Measurements from ENCODE around the gene LZIC.

LZIC gene

DNA sequence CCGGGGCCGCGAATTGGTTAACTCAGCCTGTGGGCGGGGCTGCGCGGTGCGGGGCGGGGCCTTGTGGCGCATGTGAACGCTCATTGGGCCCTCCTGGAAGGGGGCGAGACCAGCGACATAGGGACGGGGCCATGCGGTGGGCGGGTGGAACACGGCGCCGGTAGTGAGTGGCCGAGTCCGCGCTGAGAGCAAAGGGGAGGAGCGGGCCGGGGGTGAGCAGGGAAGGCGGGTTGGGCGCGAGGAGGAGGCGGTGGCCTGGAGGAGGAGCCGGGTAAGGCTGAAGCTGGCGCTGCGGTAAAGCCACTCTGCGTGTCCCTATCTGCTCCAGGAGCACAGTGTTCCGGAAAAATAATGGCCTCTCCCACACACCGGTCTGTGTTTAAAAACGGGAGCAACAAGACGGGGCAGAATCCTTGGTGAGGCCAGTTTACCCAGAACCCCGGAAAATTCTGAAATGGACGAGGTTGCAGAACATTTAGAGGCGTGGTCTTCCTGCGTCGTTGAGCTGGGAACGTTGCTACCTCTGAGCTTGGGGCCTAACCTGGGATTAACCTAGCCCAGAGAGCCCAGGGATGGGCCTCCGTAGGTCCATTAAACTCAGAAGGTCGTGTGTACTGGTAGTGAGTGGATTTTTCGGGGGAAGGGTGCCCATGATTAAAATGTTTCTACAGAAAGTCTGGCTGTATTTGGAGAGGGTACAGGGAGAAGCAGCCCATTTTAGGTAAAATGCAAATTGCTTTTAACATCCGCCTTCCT lies 32.6 kb downstream of the LZIC start:
- in situ Hi-C loops (cut with MboI; ENCODE audit: low sequenced_read_pairs) = no loop called here

DNA sequence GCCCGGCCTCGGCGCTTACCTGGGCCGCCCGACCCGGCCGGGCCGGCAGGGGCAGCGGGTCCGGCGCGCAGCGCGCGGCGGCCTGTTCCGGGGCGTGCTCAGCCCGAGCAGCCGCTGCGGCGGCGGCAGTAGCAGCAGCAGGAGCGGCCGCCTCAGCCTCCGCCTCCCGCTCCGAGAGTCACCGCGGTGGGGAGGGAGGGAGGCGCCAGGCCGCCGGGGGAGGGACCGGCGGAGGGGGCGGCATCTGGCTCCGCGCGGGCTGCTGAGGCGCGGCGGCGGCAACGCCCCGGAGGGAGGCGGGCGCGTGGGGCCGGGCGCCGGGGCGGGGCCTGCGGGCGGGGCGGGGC lies 33.1 kb downstream of the LZIC start, which contains the start of gene CTNNBIP1:
CTNNBIP1 (minus strand) TSS at position 194 of the 347 bp plus-strand sequence. CDS start 38,205 bp downstream, outside the sequence.
- in situ Hi-C loops (cut with MboI; ENCODE audit: low sequenced_read_pairs) = no loop called here

DNA sequence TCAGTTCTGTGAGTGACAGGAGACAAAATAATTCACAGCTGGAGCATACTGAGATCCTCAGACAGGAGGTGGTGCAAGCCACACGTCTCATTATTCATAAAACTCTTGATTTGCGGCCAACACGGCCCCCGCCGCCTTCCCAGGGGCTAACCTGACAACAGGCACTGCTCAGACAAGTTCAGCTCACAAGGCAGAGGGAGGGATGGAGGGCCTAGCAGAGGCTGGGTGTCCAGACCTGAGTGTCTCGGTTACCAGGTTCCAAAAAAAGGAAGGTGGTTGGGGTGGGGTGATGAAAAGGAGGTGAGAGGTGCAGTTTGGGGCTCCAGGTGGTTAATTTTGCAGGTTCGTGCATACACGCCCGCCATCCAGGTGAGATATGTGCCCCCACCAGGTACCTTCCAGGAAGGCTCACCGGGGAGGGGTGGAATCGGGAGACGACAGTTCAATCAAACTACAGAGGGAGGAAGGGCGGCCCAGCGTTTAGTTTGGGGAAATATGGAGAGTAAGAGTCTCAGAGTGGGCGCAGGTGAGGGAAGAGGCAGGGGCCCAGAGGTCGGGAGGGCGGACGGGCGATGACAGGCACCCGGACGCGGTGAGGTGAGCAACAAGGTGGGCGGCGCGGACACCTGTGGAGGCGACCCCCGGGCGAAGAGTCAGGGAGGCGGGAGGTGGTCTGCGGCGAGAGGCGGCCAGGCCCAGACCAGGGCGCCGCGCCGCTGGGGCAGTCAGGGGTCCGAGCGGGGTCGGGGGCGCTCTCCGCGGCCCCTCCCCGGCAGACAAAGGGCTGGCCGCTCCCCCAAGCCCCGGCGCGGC lies 33.8 kb downstream of the LZIC start:
- in situ Hi-C loops (cut with MboI; ENCODE audit: low sequenced_read_pairs) = no loop called here

DNA sequence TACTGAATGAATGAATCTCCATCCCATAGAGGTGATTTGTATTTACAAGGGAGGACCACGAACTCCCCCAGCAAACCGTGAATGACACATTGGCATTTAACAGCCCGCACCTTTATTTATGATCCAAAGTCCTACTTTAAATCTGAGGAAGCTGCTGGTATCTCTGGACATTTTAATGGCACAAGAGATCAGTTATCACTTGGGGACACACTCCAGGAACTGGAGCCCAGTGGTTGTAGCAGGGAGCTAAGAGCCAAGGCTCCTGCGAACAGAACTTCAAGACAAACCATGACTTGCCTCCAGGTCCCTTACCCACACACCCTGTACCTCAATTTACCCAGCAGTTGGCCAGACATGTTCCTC lies 34.3 kb downstream of the LZIC start:
- in situ Hi-C loops (cut with MboI; ENCODE audit: low sequenced_read_pairs) = no loop called here

DNA sequence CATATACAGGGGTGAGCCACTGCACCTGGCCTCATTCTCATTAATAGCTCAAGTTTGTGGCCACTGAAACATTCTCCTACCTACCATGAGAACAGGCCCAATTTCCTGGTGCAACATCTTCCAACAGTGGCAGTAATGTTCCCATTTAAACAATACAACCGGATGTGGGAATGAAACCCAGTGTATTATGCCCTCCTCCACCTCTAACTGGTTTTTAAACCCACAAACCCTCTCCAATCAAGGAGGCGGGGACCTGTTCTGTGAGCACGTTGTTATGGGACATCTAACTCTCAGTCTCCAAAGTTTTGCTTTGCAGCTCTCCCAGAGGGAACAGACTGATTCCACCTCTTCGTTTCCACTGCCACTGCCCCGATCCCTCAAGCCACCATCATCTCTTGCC lies 35.8 kb downstream of the LZIC start:
- in situ Hi-C loops (cut with MboI; ENCODE audit: low sequenced_read_pairs) = no loop called here

DNA sequence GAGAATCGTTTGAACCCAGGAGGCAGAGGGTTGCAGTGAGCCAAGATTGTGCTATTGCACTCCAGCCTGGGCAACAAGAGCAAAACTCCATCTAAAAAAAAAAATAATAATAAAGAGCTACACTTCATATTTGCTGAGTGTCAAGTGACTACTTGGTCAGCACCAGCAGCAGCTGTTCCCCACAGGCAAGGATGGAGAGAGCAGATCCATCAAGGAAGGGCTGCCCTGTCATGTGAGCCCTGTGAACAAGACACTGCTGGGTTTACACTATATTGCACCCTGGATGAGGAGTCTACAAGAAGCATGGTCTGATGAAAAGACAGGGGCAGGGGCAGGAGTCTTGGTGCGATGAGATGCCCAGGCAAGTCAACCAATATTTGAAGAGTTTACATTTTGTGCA lies 36.7 kb downstream of the LZIC start:
- in situ Hi-C loops (cut with MboI; ENCODE audit: low sequenced_read_pairs) = no loop called here

DNA sequence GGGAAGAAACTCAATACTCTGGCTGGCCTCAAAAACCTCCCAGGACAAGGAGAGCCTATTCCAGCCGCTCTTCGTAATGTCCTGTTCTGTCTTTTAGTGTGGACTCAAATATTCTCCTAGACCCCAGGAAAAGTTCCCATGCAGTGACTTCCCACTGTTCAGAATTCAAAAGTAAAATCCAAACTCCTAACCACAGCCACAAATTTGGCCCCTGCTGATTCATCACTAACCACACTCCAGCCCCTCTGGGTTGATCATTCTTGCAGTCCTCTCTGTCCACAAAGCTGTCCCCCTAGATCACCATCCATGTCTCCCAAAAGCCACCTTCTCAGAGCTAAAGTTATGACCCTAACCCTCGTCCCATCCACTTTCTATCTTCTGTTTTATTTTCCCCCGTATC lies 38.2 kb downstream of the LZIC start:
- in situ Hi-C loops (cut with MboI; ENCODE audit: low sequenced_read_pairs) = no loop called here

DNA sequence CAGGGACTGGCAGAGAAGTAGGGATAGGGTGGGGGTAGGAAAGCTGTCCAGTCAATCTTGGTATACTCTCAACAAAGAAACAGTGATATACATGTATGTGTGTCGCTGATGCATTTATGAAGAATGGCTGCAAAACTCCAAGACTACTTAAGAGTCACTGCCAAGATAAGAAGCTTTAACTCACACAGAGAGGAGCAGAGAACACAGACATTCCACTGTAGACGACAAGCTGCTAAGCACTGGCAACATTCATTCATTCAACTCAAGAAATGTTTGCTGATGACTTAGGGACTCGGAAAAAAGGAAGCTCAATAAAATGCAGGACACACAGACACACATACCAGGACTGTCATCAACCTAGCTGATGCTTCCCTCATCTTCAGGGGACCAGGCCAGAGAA lies 38.6 kb downstream of the LZIC start:
- in situ Hi-C loops (cut with MboI; ENCODE audit: low sequenced_read_pairs) = no loop called here

DNA sequence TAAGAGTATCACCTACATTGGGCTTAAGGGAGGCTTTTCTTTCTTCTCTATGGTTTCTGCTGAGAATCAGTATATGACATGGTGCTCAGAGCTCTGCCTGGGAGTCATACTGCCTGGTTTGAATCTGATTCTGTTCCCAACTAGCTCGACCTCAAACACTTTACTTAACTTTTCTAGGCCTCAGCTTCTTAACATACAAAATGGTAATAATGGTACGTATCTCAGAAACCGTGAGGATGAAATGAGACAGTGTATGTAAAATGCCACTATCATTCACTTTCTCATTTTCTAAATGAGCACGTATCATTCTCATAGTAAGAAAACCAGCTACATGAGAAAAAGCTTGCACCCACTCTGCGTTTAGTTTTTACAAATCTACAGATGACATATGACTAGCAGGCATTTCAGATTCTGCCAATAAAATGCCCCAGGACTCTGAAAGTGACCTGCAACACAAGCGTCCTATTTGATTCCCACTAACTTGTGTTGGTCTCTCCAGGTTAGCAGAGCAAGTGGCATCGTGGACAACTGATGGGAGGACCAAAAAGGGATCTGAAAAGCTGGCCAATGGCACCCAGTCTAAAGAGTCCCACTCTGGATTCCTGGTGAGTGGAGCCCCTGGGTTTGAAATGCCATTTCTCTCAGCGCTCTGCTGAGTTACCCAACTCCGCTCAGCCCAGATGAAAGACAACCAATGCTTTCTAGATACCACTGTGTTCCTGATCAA lies 39.2 kb downstream of the LZIC start:
- in situ Hi-C loops (cut with MboI; ENCODE audit: low sequenced_read_pairs) = no loop called here

DNA sequence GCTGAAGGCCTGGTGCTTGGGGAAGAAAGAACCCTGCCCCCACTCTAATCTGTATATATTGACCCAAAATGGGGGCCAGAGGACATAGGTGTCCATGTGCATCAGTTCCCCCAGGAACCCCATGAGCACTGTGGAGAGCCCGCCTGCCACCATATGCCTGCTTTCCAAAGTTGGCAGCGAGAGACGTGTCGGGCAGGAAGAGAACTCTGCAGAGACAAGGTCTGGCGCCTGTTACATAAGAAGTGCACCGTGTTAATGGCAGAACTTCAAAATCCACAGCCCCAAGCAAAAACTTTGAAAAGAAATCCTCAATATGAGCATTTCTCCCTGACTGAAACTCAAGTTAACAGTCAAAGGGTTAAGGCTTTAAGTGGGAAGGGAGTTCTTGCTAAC lies 41.1 kb downstream of the LZIC start:
- in situ Hi-C loops (cut with MboI; ENCODE audit: low sequenced_read_pairs) = no loop called here

DNA sequence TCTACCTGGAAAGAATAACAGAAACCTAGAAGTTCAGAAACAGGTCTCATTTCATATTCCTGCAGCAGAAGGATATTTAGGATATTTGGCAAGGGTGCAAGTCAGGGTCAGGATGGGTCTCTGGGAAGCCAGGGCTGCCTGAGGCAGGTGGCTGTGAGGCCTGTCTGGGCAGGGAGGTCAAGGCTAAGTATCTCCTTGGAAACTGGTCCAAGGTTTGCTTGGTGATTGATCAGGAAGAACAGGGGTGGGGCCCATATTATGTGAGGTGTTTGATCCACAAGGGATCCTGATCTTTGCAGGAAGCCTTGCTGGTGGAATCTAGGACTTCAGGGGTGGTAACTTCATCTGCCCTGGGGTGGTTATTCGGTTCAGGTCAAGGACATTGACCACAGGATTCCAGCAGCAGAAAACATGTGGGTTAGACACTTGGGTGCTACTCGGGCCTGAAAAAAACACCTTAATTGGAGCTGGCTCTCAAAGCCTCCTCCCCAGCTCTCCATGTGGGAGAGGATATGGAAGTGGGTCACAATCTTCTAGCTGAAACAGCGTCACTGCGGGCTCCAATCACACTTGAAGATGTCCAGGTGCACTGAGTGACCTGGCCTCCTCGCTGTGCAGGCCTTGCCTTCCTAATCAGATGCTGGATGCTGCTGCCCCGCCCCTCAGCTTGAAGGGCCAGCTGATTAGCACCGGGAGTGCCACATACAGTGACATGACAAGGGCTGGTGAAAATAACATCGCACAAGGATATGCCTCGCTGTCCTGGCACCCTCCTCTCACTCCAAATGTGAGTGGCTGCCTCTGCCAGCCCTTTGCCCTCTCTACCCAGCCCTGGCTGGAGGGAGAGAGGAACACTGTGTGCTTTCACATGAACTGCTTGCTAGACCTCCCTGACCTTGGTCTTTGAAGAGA lies 41.8 kb downstream of the LZIC start:
- in situ Hi-C loops (cut with MboI; ENCODE audit: low sequenced_read_pairs) = no loop called here

DNA sequence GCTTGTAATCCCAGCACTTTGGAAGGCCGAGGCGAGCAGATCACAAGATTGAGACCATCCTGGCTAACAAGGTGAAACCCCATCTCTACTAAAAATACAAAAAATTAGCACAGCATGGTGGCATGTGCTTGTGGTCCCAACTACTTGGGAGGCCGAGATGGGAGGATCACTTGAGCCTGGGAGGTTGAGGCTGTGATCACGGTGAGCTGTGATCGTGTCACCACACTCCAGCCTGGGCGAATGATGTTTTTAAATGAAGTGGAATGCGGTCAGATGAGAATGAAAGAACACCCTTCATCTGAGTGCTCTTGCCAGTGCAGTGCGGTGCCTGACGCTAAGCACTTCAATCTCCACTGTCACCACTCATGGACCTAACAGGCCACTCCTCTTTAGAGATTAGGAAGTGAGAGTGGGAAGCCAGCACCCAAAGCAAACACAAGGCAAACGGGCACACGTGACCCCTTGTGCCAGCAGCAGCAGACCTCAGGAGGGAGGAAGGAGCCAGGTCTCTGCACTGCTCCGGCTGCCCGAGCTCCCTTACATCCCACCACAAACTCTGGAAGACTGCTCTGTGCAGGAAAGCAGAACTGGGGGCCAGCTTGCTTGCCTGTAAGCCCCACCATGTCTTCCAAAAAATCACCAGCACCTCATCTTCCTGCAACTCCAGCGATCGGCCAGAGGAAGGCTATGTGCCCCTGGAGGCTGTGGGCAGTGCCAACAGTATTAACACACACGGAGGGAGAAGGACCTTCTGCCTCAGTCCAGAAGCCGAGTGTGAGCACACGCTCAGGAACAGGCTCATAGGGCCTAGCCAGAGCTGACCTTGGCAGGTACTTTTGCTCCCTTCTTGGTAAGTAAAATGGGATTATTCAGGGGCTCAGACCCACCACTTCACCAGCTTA lies 42.8 kb downstream of the LZIC start:
- in situ Hi-C loops (cut with MboI; ENCODE audit: low sequenced_read_pairs) = no loop called here

DNA sequence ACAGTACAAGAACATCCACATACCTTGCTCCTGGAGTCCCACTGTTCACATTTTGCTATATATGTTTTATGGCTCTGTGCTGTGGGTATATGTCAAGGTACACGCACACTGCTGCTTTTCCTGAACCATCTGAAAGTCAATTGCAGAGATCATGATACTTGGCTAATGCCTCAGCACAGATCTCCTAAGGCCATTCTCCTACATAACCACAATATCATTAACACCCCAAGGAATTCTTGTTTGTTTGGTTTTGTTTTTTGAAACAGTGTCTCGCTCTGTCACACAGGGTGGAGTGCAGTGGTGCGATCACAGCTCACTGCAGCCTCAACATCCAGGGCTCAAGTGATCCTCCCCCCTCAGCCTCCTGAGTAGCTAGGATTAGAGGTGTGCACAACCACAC lies 49.1 kb downstream of the LZIC start:
- in situ Hi-C loops (cut with MboI; ENCODE audit: low sequenced_read_pairs) = no loop called here

DNA sequence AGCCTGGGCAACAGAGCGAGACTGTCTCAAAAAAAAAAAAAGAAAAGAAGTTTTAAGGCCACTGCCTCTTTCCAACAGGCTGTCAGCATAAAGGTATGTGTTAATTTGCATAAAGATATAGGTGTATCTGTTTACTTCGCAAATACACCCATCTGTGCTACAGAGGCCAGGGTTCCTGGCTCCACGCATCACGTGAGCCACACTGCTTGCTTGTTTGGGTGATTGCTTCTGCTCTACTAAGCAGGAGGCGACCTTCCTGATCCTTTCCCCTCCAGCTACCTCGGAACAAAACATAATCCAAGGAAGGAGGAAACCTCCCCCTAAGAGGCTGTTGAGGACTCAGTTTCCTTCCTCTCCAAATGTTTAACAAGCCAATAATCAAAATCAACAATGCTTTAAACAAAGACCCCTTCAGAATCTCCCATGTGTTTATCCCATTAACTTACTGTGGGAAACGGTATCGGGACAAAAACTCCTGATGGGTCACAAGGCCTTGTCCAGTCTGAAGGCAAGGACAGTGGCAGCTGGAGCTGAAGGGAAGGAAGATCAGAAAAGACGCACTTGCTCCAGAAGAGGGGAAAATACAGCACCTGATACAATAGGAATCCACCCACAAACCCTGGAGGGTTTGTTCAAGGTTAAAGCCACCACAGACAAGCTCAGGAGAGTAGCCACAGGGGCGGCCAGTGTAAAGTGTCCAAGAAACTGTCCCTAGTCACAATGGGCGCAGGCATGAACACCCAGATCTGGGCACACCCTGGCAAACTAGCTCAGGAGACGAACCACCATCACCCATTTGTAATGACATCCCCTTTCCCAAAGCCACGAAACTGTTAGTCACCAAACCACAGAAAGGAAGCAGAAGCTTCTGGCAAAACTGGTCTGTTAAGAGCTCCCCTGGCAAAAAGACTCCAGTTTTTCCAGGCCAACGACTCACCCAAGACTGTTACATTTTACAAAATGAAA lies 50.3 kb downstream of the LZIC start:
- in situ Hi-C loops (cut with MboI; ENCODE audit: low sequenced_read_pairs) = no loop called here

DNA sequence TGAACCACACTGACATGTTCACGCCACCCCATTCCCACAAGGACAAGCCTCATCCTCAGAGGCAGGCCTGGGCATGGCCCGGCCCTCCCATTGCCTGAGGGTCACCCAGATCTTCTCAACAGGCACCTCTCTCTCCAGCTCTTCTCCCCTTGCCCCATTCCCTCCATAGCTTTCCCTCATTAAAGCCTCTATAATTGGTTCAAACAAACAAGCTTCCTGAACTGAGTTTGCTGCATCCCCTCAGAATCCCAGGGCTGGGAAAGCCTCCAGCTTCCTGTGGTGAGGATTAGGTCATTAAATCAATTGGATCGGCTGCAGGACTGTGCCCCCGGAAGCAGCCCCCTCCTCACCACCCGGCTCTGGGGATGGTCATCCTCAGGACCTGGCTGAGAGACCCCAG lies 52.0 kb downstream of the LZIC start:
- in situ Hi-C loops (cut with MboI; ENCODE audit: low sequenced_read_pairs) = no loop called here

DNA sequence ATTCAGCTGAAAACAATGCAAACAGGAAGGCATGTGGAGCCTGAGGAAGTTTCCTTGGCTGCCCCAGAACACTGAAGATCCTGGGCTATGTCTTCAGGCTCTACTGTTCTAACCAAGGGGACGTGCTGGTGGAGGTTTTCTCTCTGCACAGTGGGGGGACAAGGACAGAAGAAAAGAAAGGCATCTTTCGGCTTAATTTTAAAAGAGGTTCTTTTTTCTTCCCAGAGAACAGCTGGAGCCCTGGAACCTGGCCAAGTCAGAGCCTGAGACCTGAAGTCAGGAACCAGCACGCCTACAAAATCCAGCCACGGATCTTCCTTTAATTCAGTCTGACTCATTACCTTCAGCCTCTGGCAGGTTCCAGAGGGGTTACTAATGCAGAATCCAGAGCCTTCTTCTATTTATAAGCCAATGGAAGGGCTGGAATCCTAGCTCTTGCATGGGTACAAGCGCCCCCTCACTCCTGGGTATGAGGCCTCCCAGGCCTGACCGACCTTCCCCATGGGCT lies 52.9 kb downstream of the LZIC start:
- in situ Hi-C loops (cut with MboI; ENCODE audit: low sequenced_read_pairs) = no loop called here

DNA sequence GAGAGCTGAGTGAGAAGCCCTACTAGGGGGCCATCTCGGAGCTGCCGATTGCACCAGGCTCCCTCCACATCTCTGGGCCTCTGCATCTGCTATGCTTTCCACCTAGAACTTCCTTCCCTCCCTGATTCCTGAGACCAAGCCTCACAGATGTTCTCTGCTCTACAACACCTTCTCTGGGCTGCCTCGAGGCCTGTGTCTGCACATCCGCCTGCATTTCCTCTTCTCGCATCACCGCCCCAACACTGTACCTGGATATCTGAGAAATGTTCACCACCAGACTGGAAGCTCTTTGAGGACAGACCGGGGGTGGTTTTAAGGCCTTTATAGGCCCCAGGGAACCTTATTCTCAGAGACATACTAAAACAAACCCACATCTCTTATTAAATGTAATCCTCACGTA lies 53.8 kb downstream of the LZIC start:
- in situ Hi-C loops (cut with MboI; ENCODE audit: low sequenced_read_pairs) = no loop called here

DNA sequence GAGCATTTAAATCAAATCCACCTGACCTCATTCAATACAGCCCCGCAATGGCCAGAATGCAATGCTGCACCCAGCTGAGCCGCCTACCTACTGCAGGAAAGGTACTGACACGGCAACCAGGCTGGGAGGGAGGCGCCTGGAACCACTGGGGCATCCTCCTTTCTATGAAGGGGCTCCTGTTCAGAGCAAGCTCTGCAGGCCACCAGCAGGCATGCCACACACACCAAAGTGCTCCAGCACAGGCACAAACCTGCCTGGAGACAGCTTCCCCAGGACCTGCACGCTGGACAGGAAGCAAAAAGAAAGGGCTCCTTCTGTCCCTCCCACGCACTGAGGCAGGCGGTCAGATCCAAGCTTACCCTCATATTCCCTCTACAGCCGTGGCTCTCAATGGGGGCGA lies 54.3 kb downstream of the LZIC start:
- in situ Hi-C loops (cut with MboI; ENCODE audit: low sequenced_read_pairs) = no loop called here

Measured in hTERT RPE-1 (cell line).